DOHH2 (cell line): ENCODE measurements around the gene ACTG2.

ENCODE experiments used
- H3F3A ChIP-seq: fragments of 200-600 bp; sonication (generic), shearing (Covaris generic); 2 replicates; pipeline ENCODE4 v1.6.0; 2016; ENCODE audit warnings: antibody characterized with exemption, mild to moderate bottlenecking; ENCODE audit not compliant: control insufficient read depth, insufficient read depth
- H3K27ac ChIP-seq: fragments of 200-600 bp; sonication (generic); 2 replicates; pipeline ENCODE4 v1.5.1; 2014; ENCODE audit warnings: low read depth, mild to moderate bottlenecking, low read length, moderate library complexity
- H3K27me3 ChIP-seq: fragments of 200-600 bp; sonication (generic); 2 replicates; pipeline ENCODE4 v1.6.1; 2014; ENCODE audit warnings: mild to moderate bottlenecking, low read length, mixed read lengths; ENCODE audit not compliant: control insufficient read depth
- H3K36me3 ChIP-seq: fragments of 200-600 bp; sonication (generic); 2 replicates; pipeline ENCODE4 v1.6.1; 2014; ENCODE audit warnings: mild to moderate bottlenecking, low read length, moderate library complexity, mixed read lengths; ENCODE audit not compliant: control insufficient read depth
- H3K4me1 ChIP-seq: fragments of 200-600 bp; sonication (generic); 2 replicates; pipeline ENCODE4 v1.6.1; 2014; ENCODE audit warnings: mild to moderate bottlenecking, low read length, mixed read lengths; ENCODE audit not compliant: control insufficient read depth
- H3K4me2 ChIP-seq: fragments of 200-600 bp; sonication (generic); 2 replicates; pipeline ENCODE4 v1.6.0; 2014; ENCODE audit warnings: mild to moderate bottlenecking, low read length, moderate library complexity
- H3K4me3 ChIP-seq: fragments of 200-600 bp; sonication (generic); 2 replicates; pipeline ENCODE4 v1.5.1; 2014; ENCODE audit warnings: mild to moderate bottlenecking, low read length, mixed read lengths
- H3K79me2 ChIP-seq: fragments of 200-600 bp; sonication (generic); 2 replicates; pipeline ENCODE4 v1.6.1; 2014; ENCODE audit warnings: mild to moderate bottlenecking, low read length, mixed read lengths; ENCODE audit not compliant: control insufficient read depth
- H3K9me2 ChIP-seq: fragments of 200-600 bp; sonication (generic); replicated peaks from 2 replicates; pipeline ENCODE4 v1.6.1; 2014; ENCODE audit warnings: mild to moderate bottlenecking, low read length, mixed read lengths; ENCODE audit not compliant: control insufficient read depth
- H3K9me3 ChIP-seq: fragments of 200-600 bp; sonication (generic); 2 replicates; pipeline ENCODE4 v1.6.1; 2014; ENCODE audit warnings: antibody characterized with exemption, low read length, mixed read lengths; ENCODE audit not compliant: control insufficient read depth, insufficient read depth
- H4K20me1 ChIP-seq: fragments of 200-600 bp; sonication (generic); 2 replicates; pipeline ENCODE4 v1.6.0; 2014; ENCODE audit warnings: low read depth, mild to moderate bottlenecking, antibody characterized with exemption, low read length, moderate library complexity; ENCODE audit not compliant: control insufficient read depth, insufficient read depth
- EZH2phosphoT487 ChIP-seq: fragments of 200-600 bp; sonication (generic); IDR thresholded peaks from 2 replicates; pipeline ENCODE4 v1.6.1; 2017; ENCODE audit warnings: borderline replicate concordance, mild to moderate bottlenecking, antibody characterized with exemption, low read length, moderate library complexity, mixed read lengths
- TF ChIP-seq, protein P1 (sequence below): fragments of 200-600 bp; sonication (generic); IDR thresholded peaks from one replicate; pipeline ENCODE4 v1.5.1; 2014; ENCODE audit warnings: antibody characterized with exemption, mild to moderate bottlenecking, low read depth, low read length; ENCODE audit not compliant: poor library complexity, severe bottlenecking

The ACTG2 gene

DNA sequence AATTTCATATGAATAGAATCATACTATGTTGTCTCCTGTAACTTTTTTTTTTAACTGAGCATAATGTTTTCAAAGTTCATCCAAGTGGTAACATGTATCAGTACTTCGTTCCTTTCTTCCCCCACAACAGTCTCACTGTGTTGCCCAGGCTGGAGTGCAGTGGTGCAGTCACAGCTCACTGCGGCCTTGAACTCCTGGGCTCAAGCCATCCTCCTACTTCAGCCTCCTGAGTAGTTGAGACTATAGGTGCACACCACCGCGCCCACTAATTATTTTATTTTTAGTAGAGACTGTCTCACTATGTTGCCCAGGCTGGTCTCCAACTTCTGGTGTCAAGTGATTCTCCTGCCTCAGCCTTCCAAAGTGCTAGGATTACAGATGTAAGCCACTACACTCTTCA is 68.5 kb downstream of the ACTG2 start:
- Histone ChIP-seq H3F3A (no peaks in the 10 kb centered on the region; the same call in 1 of the 2 replicates), H4K20me1 (no peaks in the 10 kb centered on the region), H3K9me3 (no peaks in the 10 kb centered on the region), H3K4me3 (no peak overlapping the region), H3K4me2 (no peak overlapping the region), H3K4me1 (peaks cover 7% of the 10 kb centered on the region; the same call in 1 of the 2 replicates), H3K9me2 (no peaks in the 10 kb centered on the region), H3K27me3 (no peaks in the 10 kb centered on the region), H3K27ac (no peak overlapping the region), H3K79me2 (no peaks in the 10 kb centered on the region), H3K36me3 (peaks cover 34% of the 10 kb centered on the region)
- TF ChIP-seq, protein P1, sequence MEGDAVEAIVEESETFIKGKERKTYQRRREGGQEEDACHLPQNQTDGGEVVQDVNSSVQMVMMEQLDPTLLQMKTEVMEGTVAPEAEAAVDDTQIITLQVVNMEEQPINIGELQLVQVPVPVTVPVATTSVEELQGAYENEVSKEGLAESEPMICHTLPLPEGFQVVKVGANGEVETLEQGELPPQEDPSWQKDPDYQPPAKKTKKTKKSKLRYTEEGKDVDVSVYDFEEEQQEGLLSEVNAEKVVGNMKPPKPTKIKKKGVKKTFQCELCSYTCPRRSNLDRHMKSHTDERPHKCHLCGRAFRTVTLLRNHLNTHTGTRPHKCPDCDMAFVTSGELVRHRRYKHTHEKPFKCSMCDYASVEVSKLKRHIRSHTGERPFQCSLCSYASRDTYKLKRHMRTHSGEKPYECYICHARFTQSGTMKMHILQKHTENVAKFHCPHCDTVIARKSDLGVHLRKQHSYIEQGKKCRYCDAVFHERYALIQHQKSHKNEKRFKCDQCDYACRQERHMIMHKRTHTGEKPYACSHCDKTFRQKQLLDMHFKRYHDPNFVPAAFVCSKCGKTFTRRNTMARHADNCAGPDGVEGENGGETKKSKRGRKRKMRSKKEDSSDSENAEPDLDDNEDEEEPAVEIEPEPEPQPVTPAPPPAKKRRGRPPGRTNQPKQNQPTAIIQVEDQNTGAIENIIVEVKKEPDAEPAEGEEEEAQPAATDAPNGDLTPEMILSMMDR: no peak
- TF ChIP-seq EZH2phosphoT487: no peak

DNA sequence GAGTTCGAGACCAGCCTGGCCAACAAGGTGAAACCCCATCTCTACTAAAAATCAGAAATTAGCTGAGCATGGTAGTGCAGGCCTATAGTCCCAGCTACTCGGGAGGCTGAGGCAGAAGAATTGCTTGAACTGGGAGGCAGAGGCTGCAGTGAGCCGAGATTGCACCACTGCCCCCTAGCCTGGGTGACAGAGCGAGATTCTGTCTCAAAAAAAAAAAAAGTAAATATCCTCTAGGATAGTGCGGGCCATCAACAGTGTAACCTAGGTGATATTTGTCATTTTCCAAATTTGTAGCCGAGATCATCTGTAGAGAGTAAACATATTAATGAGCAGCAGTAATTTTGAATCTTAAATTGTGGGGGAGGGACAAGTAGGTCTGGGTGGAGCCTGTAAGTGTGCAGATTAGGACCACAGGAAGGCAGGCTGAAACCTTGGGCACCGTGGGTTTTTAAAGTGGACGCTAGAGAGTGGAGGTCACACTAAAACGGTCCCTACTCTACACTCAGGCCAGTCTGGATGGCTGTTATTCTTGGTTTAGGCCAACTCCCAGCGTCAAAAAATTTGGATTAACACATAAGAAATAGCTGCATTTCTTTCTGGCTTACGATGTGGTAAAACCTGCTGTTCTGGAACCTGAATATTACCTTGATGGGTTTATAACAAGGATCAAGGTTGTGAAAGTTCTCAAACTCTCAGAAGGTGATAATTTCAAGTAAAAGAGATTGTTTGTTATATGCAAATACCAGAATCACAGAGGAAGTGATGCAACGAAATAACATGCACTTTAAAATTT is 69.2 kb downstream of the ACTG2 start:
- no peak overlapping the region for H3K27ac ChIP-seq
- H3K4me2 ChIP-seq: no peak overlapping the region
- no peak for TF ChIP-seq EZH2phosphoT487
- TF ChIP-seq, protein P1: peak; percentile 9
- H3K79me2 ChIP-seq: no peaks in the 10 kb centered on the region
- H3K36me3 ChIP-seq: peaks cover 26% of the 10 kb centered on the region
- no peaks in the 10 kb centered on the region for H3K9me3 ChIP-seq
- no peaks in the 10 kb centered on the region for H4K20me1 ChIP-seq
- peaks cover 7% of the 10 kb centered on the region; the same call in 1 of the 2 replicates for H3K4me1 ChIP-seq
- no peaks in the 10 kb centered on the region; the same call in 1 of the 2 replicates for H3F3A ChIP-seq
- H3K27me3 ChIP-seq: no peaks in the 10 kb centered on the region
- no peaks in the 10 kb centered on the region for H3K9me2 ChIP-seq
- no peak overlapping the region for H3K4me3 ChIP-seq

DNA sequence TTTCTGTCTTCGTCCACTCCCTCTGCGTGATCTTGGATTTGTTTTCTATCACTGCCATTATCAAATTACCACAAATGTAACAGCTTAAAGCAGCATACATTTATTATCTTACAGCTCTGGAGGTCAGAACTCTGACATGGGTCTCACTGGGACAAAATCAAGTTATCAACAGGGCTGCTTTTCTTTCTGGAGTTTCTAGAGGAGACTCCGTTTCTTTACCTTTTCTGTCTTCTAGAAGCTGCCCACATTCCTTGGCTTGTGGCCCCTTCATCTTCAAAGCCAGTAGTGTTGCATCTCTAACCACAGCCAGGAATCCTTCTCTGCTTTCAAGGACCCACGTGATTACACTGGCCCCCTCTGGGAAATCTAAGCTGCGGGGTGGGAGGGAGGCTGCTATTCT is 70.0 kb downstream of the ACTG2 start:
- H3K4me2 ChIP-seq: no peak overlapping the region
- peaks cover 7% of the 10 kb centered on the region; the same call in 1 of the 2 replicates for H3K4me1 ChIP-seq
- no peaks in the 10 kb centered on the region for H3K79me2 ChIP-seq
- no peak overlapping the region for H3K27ac ChIP-seq
- no peak for TF ChIP-seq EZH2phosphoT487
- no peaks in the 10 kb centered on the region for H3K9me3 ChIP-seq
- no peak overlapping the region for H3K4me3 ChIP-seq
- no peaks in the 10 kb centered on the region; the same call in 1 of the 2 replicates for H3F3A ChIP-seq
- peaks cover 20% of the 10 kb centered on the region for H3K36me3 ChIP-seq
- no peaks in the 10 kb centered on the region for H3K9me2 ChIP-seq
- H4K20me1 ChIP-seq: no peaks in the 10 kb centered on the region
- H3K27me3 ChIP-seq: no peaks in the 10 kb centered on the region

DNA sequence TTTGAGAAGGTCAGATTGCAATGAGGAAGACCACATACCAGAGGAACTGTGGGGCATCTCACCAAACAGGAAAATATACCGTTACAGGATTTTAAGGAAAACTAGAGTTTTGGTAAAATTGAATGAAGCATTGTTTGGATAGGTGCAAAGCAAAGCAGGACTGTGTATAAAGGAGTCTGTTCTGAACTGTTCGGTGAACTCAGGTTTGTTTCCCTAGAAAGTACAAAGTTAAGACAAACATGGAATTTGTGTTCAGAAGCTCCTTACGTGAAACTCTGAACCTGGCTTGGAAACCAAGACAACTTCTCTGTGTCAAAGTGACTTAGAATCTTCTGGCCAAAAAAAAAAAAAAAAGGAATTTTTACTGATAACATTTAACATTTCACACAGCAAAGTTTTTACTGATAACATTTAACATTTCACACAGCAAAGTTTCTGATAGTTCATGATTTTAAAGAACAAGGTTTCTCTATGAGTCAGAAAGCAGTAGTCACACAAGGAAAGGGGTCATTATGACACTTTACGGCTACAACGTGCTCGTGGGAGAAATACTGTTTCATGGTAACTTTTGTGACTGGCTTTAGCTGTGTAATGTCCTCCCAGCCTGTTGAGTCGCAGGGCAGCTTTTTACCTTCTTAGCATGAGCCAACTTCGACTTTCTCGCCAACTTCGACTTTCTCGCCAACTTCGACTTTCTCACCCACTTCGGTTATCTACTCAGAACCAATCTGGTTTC is 70.7 kb downstream of the ACTG2 start:
- peaks cover 7% of the 10 kb centered on the region; the same call in 1 of the 2 replicates for H3K4me1 ChIP-seq
- no peaks in the 10 kb centered on the region for H3K79me2 ChIP-seq
- no peak overlapping the region for H3K27ac ChIP-seq
- peaks cover 13% of the 10 kb centered on the region for H3K36me3 ChIP-seq
- TF ChIP-seq EZH2phosphoT487: no peak
- TF ChIP-seq, protein P1: no peak
- no peak overlapping the region for H3K4me2 ChIP-seq
- H3F3A ChIP-seq: no peaks in the 10 kb centered on the region; the same call in 1 of the 2 replicates
- H3K9me2 ChIP-seq: no peaks in the 10 kb centered on the region
- no peaks in the 10 kb centered on the region for H3K27me3 ChIP-seq
- H3K9me3 ChIP-seq: no peaks in the 10 kb centered on the region
- H4K20me1 ChIP-seq: no peaks in the 10 kb centered on the region
- H3K4me3 ChIP-seq: no peak overlapping the region
